ENCODE data around the gene ADAP1.
A peak's percentile ranks its signal among the peaks of the same experiment; 100 is the strongest.

ADAP1 gene

GRCh38 chr7:979151-979550 is 24.7 kb upstream of the ADAP1 start:
- TF ChIP-seq, protein P1, sequence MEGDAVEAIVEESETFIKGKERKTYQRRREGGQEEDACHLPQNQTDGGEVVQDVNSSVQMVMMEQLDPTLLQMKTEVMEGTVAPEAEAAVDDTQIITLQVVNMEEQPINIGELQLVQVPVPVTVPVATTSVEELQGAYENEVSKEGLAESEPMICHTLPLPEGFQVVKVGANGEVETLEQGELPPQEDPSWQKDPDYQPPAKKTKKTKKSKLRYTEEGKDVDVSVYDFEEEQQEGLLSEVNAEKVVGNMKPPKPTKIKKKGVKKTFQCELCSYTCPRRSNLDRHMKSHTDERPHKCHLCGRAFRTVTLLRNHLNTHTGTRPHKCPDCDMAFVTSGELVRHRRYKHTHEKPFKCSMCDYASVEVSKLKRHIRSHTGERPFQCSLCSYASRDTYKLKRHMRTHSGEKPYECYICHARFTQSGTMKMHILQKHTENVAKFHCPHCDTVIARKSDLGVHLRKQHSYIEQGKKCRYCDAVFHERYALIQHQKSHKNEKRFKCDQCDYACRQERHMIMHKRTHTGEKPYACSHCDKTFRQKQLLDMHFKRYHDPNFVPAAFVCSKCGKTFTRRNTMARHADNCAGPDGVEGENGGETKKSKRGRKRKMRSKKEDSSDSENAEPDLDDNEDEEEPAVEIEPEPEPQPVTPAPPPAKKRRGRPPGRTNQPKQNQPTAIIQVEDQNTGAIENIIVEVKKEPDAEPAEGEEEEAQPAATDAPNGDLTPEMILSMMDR (conservative IDR thresholded peaks at IDR 0.05): no peak
- H3K27ac ChIP-seq: no peak overlapping the region

GRCh38 chr7:978416-979091 is 24.1 kb upstream of the ADAP1 start:
- H3K27ac ChIP-seq: peak overlapping the region; percentile 72
- TF ChIP-seq, protein P1 (conservative IDR thresholded peaks at IDR 0.05): no peak

GRCh38 chr7:978049-978346 is 23.5 kb upstream of the ADAP1 start:
- H3K27ac ChIP-seq: peak overlapping the region; percentile 72

DNA sequence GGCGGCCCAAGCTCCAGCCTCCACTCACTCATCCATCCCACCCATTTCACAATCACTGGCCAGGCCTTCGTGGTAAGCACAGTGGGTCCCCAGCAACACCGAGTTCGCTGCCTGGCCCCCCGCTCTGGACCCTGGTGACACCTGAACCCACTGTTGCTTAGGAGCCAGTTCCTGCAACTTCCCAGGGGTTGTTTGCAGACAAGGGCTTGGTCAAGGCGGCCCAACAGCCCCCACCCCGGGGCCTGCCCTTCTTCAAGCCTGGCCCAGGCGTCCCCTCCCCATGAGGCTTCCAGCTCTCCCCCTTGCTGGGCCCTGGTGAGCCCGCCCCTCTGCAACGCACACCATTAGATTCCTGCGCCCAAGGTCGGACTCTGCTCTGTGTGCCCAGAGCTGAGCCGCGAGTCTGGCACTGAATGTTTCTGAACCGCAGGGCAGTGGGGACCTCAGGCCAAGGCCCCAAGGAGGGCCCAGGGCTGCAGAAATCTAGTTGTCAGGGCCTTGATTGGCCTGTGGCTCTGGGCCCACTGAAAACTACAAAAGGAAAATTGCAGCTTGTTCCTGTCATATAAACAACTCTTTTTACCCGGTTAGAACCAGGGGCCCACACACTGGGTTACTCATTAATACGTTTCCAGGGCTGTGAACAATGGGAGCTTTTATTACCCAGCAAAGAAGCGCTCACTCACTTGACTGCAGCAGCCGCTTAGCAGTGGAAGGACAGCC is 23.0 kb upstream of the ADAP1 start:
- peak overlapping the region; percentile 72 for H3K27ac ChIP-seq
- TF ChIP-seq, protein P1 (conservative IDR thresholded peaks at IDR 0.05): no peak

More at GRCh38 chr7:978049-978346, 23.5 kb upstream of the ADAP1 start:
- TF ChIP-seq, protein P1 (conservative IDR thresholded peaks at IDR 0.05): no peak

- H3K27ac ChIP-seq: peak overlapping the region; percentile 72
- TF ChIP-seq, protein P1 (conservative IDR thresholded peaks at IDR 0.05): no peak
These were observed 22.4 kb upstream of the ADAP1 start for GRCh38 chr7:976901-977325.

DNA sequence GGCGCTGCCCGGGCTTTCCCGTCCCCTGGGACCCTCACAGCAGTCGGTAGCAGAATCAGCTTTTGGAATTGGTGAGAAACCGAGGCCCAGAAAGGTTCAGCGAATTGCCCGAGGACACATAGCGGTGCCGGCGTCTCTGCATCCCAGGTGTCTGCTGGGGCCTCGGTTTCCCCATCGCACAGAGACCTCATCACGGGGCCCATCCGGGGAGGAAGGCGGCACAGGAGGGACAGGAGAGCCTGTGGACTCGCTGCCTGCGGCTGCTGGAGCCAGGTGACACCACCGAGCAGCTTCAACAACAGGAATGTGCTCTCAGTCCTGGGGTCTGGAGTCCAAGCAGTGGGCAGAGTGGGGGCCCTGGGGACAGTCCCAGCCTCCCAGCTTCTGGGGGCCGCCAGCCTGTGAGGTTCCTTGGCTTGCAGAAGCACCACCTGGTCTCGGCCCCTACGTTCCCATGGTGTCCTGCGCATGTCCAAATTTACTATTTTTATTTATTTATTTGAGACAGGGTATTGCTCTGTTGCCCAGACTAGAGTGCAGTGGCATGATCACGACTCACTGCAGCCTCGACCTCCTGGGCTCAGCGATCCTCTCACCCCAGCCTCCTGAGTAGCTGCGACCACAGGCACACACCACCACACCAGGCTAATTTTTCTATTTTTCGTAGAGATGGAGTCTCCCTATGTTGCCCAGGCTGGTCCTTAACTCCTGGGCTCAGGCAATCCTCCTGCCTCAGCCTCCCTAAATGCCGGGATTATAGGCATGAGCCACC is 21.4 kb upstream of the ADAP1 start:
- peak overlapping the region; percentile 88 for H3K27ac ChIP-seq
- TF ChIP-seq, protein P1 (conservative IDR thresholded peaks at IDR 0.05): no peak

All from VCaP (cell line).